A549 (cell line): ENCODE data around the gene DECR2. TPM values are rescaled to one million over a fixed set of nuclear protein-coding genes. Genes with fewer than 3 reads are reported as not detected.

Experiments used
- ATAC-seq, 2 experiments: fragments of 200-7000 bp in 1 of 2; fragments of >200 bp in 1 of 2; cut with Nextera tagmentation in 1 of 2; cut with Tn5 transposase in 1 of 2; 3 replicates each; pipeline versions ENCODE4 v1.8.0 to v1.9.1; 2018 to 2020; ENCODE audit warnings: mild to moderate bottlenecking in 1 of 2, moderate library complexity in 1 of 2
- CTCF ChIA-PET: fragments of 300-600 bp; sonication (Branson Sonifier 250); formaldehyde crosslinking; extraction: SDS; loops from one replicate; lab custom pipeline; 2021; ENCODE audit warnings: antibody characterized with exemption, inconsistent platforms; lab: Yijun Ruan, JAX
- POLR2A ChIA-PET: fragments of 350-600 bp; formaldehyde crosslinking; extraction: SDS; loops from one replicate; lab custom pipeline; 2021; ENCODE audit warnings: antibody characterized with exemption, inconsistent platforms; lab: Yijun Ruan, JAX
- DNase-seq, 2 experiments: peaks; one replicate each; pipeline versions ENCODE4 v3.0.0 to v3.0.0-alpha.2; 2011 to 2016; ENCODE audit warnings: low read depth in 1 of 2, low spot score in 1 of 2
- FAIRE-seq: peaks from 2 replicates; lab custom pipeline; 2011; peaks lifted over from hg19 to GRCh38; lab: Jason Lieb, UNC
- H3K27ac ChIP-seq, 2 experiments: fragments of >200 bp; sonication (Bioruptor Twin); formaldehyde crosslinking; 3 replicates each; pipeline ENCODE4 v1.5.1; 2016 to 2017
- H3K4me1 ChIP-seq: fragments of >200 bp; sonication (Bioruptor Twin); formaldehyde crosslinking; 3 replicates; pipeline ENCODE4 v1.6.1; 2016
- H3K4me2 ChIP-seq: fragments of >200 bp; sonication (Bioruptor Twin); formaldehyde crosslinking; 3 replicates; pipeline ENCODE4 v1.6.1; 2016
- H3K4me3 ChIP-seq: fragments of >200 bp; sonication (Bioruptor Twin); formaldehyde crosslinking; 3 replicates; pipeline ENCODE4 v1.5.1; 2016
- H3K9me3 ChIP-seq: fragments of >200 bp; sonication (Bioruptor Twin); formaldehyde crosslinking; 3 replicates; pipeline ENCODE4 v1.6.1; 2016
- BHLHE40 ChIP-seq: IDR thresholded peaks from 2 replicates; pipeline ENCODE4 v1.6.1; 2012; ENCODE audit warnings: low read depth, low read length, inconsistent platforms
- CHD4 ChIP-seq: fragments of 200-600 bp; sonication (generic); IDR thresholded peaks from 2 replicates; pipeline ENCODE4 v1.6.1; 2016; ENCODE audit warnings: antibody characterized with exemption, mild to moderate bottlenecking, borderline replicate concordance
- EHF ChIP-seq: fragments of 250-450 bp; sonication (Bioruptor Pico); IDR thresholded peaks from 2 replicates; pipeline ENCODE4 v1.5.0; 2020; ENCODE audit warnings: mild to moderate bottlenecking
- ELK1 ChIP-seq: fragments of 150-350 bp; IDR thresholded peaks from 2 replicates; pipeline ENCODE4 v1.6.1; 2014; ENCODE audit warnings: low read depth, mild to moderate bottlenecking, low read length
- HMGXB4 ChIP-seq: fragments of 250-450 bp; sonication (Bioruptor Pico); IDR thresholded peaks from 2 replicates; pipeline ENCODE4 v1.5.0; 2021; ENCODE audit warnings: mild to moderate bottlenecking, moderate library complexity, borderline replicate concordance
- HOXB5 ChIP-seq: fragments of 250-450 bp; sonication (Bioruptor Pico); IDR thresholded peaks from 2 replicates; pipeline ENCODE4 v1.5.0; 2020; ENCODE audit warnings: mild to moderate bottlenecking, moderate library complexity
- KDM1A ChIP-seq: fragments of 200-600 bp; sonication (generic); IDR thresholded peaks from 2 replicates; pipeline ENCODE4 v1.6.1; 2016; ENCODE audit warnings: low read depth, mild to moderate bottlenecking
- MAX ChIP-seq: IDR thresholded peaks from 2 replicates; pipeline ENCODE4 v1.6.1; 2012
- RCOR1 ChIP-seq: fragments of 150-350 bp; IDR thresholded peaks from 2 replicates; pipeline ENCODE4 v1.6.1; 2014; ENCODE audit warnings: antibody characterized with exemption, low read length, low read depth
- RFX5 ChIP-seq: fragments of 450-650 bp; IDR thresholded peaks from 2 replicates; pipeline ENCODE4 v1.7.1; 2014; ENCODE audit warnings: antibody characterized with exemption, mild to moderate bottlenecking, moderate library complexity
- RNF2 ChIP-seq: fragments of 200-600 bp; sonication (generic); IDR thresholded peaks from 2 replicates; pipeline ENCODE4 v1.6.1; 2016; ENCODE audit warnings: low read depth, mild to moderate bottlenecking, antibody characterized with exemption, moderate library complexity, borderline replicate concordance
- TFCP2L1 ChIP-seq: fragments of 250-450 bp; sonication (Bioruptor Pico); IDR thresholded peaks from 2 replicates; pipeline ENCODE4 v1.5.0; 2021; ENCODE audit warnings: mild to moderate bottlenecking
- TP53 ChIP-seq: fragments of 250-450 bp; sonication (Bioruptor Pico); IDR thresholded peaks from 2 replicates; pipeline ENCODE4 v1.5.0; 2021; ENCODE audit warnings: mild to moderate bottlenecking, moderate library complexity
- ZC3H11A ChIP-seq: fragments of 450-650 bp; IDR thresholded peaks from 2 replicates; pipeline ENCODE4 v1.6.1; 2014; ENCODE audit warnings: antibody characterized with exemption, mild to moderate bottlenecking
- ZSCAN20 ChIP-seq: fragments of 250-450 bp; sonication (Bioruptor Pico); IDR thresholded peaks from 2 replicates; pipeline ENCODE4 v1.8.0; 2022; ENCODE audit warnings: mild to moderate bottlenecking, moderate library complexity
- whole genome bisulfite sequencing: methylation state at CpG from one replicate; pipeline ENCODE4 v1.1.6; 2017; ENCODE audit errors: missing lambda C conversion rate; 5-methylcytosine and 5-hydroxymethylcytosine counted together
- polyA plus RNA-seq, 4 experiments: library from polyadenylated mRNA; depleted of rRNA in 3 of 4; stranded (reverse); fragments of >200 nt; fragmentation: RNase III in 1 of 4; extraction: RNeasy Plus Mini Kit Qiagen cat#74134 plus additional on column Dnase treatment in 1 of 4; gene quantifications; 2 replicates in 3 of 4; 3 replicates in 1 of 4; pipeline ENCODE4 v1.2.3, GENCODE V29; 2011 to 2017
- TF ChIP-seq, protein P1 (sequence below): fragments of 250-450 bp; sonication (Bioruptor Pico); IDR thresholded peaks from 2 replicates; pipeline ENCODE4 v1.5.0; 2020; ENCODE audit warnings: low read depth, mild to moderate bottlenecking, moderate library complexity
- TF ChIP-seq, protein P2 (sequence below): IDR thresholded peaks from 2 replicates; pipeline ENCODE4 v1.6.1; 2012; ENCODE audit warnings: low read depth, borderline replicate concordance

The DECR2 gene
- polyA plus RNA-seq, 2 of the 4 experiments (the other 2 are of a cell fraction) = 15.5 to 34.2 TPM

DNA sequence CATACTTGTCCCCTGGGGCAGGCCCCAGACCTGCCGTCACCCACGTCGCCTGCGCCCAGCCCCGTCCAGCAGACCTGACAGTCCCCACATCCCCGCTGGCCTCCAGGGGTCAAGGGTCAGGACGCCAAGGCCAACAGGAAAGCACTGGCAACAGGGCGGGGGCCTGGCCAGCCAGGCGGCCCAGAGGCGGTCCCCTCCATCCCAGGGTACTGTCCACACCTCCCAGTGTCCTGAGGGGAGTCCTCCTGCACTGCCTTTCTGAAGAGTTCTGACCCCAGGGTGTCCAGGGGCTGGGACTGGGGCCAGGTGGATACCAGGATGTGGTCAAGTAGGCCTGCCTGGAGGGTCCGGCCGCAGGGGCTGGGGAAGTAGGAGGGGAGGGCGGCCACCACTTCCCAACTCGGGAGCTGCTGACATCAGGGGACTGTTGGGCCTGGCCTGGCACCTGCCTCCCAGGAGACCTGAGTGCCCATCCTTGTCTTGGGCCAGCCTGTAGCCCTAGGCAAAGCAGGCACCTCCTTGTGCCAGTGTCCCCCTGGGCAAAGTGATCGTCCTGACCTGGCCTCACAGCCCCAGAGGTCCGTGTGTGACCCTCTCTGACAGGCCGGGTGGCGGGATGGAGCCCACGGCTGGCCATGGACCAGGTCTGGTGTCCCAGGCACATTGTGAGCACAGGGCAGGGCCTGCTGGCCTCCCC, 42.5 kb upstream of the DECR2 start:
- ChIA-PET POLR2A (no interaction called here), CTCF (interaction anchor here (1.3 to 4.9 kb wide), 3 partner anchors 252 to 293 kb away, joined by 4 to 62 read pairs (median 11); partner anchors contain the start of gene RHBDF1)
- H3K9me3 ChIP-seq = no peaks in the 10 kb centered on the region
- DNase-seq (no peak), ATAC-seq (no peak), FAIRE-seq (no peak)
- H3K4me3 ChIP-seq = no peak overlapping the region
- no peak overlapping the region for H3K4me2 ChIP-seq
- WGBS = 80% methylated on average over 16 of the region's 19 CpGs
- H3K4me1 ChIP-seq = peaks cover 7% of the 10 kb centered on the region; the same call in 2 of the 3 replicates
- H3K27ac ChIP-seq = no peak overlapping the region
- TF ChIP-seq TFCP2L1 (CRISPR knock-in tag) (no peak), KDM1A (no peak), ZC3H11A (no peak), CHD4 (no peak), RFX5 (no peak), RCOR1 (no peak), TP53 (no peak), MAX (no peak)
- TF ChIP-seq, protein P1, sequence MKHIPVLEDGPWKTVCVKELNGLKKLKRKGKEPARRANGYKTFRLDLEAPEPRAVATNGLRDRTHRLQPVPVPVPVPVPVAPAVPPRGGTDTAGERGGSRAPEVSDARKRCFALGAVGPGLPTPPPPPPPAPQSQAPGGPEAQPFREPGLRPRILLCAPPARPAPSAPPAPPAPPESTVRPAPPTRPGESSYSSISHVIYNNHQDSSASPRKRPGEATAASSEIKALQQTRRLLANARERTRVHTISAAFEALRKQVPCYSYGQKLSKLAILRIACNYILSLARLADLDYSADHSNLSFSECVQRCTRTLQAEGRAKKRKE (CRISPR knock-in tag) = no peak

DNA sequence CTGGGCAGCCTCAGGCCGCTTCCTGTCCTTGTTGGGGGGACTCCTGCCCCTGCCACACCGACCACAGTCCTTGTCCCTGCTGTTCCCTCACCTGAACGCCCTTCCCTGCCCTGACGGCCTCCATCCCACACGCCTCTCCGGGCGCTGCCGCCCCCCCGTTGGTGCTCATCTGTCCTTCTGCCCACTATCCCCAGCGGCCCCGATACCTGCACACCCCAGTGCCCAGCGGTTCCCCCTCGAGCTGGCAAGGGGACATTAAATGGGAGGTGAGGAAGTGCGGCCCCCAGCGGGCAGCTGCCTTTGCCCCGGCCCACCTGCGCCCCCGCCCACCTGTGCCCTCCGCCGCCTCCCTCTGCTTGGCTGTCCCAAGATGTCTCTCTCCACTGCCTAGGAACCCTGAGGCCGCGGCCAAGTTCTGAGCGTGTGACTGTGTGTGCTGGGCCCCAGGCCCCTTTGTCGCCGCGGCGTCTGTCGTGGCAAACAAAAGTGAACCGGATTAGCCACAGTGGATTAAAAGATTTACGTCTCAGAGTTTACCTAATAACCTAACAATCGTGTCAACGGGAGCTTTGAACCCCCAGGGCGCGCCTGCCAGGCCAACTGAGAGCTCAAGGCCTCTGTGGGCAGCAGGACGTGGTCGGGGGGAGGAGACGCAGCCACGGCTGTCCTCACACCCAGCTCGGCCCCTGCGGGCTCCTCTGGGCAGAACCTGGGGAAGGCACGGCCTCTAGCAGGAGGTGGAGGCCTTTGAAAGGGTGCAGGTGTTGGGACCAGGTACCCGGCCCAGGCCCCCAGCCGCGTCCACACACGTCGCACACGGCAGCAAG, 41.6 kb upstream of the DECR2 start:
- Histone ChIP-seq H3K4me1 (peaks cover 7% of the 10 kb centered on the region; the same call in 2 of the 3 replicates), H3K4me2 (no peak overlapping the region), H3K9me3 (no peaks in the 10 kb centered on the region), H3K27ac (no peak overlapping the region), H3K4me3 (no peak overlapping the region)
- no peak for ATAC-seq
- no peak for FAIRE-seq
- WGBS = 85% methylated on average over 41 of the region's 47 CpGs
- no peak for DNase-seq
- POLR2A ChIA-PET = no interaction called here
- TF ChIP-seq, protein P2, sequence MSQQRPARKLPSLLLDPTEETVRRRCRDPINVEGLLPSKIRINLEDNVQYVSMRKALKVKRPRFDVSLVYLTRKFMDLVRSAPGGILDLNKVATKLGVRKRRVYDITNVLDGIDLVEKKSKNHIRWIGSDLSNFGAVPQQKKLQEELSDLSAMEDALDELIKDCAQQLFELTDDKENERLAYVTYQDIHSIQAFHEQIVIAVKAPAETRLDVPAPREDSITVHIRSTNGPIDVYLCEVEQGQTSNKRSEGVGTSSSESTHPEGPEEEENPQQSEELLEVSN = no peak
- no peak for TF ChIP-seq RNF2
- no peak for TF ChIP-seq BHLHE40
- no peak for TF ChIP-seq ELK1
- TF ChIP-seq EHF (CRISPR knock-in tag) = no peak
- TF ChIP-seq HOXB5 = no peak
- TF ChIP-seq ZSCAN20 (CRISPR knock-in tag) = no peak
- CTCF ChIA-PET = interaction anchor here (0.7 to 4.9 kb wide), 8 partner anchors 145 to 297 kb away, joined by 4 to 80 read pairs (median 28); partner anchors contain the start of genes HBQ1 and RHBDF1

DNA sequence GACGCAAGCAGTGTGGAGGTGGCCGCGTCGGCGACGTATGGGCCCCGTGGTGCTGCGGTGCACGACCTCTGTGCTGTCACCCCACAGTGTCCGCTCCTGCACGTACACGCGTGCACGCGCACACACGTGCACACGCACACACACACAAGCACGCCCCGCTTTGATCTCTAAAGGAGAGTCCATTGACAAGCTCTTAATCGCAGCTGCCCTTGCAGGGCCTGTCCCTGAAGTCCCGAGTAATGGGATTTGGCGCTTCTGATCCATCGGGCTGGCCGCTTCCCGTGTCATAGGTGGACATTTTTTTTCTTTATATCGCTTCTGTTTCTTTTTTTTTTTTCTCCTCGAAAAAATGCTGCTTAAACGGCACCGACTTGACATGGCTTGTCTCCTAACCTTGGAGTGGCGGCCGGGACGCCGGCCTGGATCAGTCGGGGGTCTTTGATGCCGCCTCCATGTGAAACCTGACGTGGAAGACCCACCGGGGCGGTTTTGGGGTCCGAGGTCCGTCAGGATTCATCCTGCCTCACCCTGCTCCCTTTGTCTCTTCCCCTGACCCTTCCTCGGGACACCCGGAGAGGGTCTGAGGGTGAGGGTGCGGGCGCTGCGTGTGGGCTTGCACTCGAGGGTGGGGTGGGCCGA, 40.9 kb upstream of the DECR2 start:
- Histone ChIP-seq H3K4me1 (peaks cover 7% of the 10 kb centered on the region; the same call in 2 of the 3 replicates), H3K4me2 (no peak overlapping the region), H3K27ac (no peak overlapping the region), H3K9me3 (no peaks in the 10 kb centered on the region), H3K4me3 (no peak overlapping the region)
- POLR2A ChIA-PET = no interaction called here
- ATAC-seq (no peak), DNase-seq (no peak), FAIRE-seq (no peak)
- CTCF ChIA-PET = interaction anchor here (0.7 to 7.6 kb wide), 22 partner anchors 10 to 297 kb away, joined by 3 to 80 read pairs (median 12); partner anchors contain the start of genes AXIN1, FAM234A, HBQ1 and RHBDF1
- no peak for TF ChIP-seq HMGXB4 (CRISPR knock-in tag)
- 82% methylated on average over 46 of the region's 47 CpGs for WGBS
